Tibial nerve (tissue), 4 donors: ENCODE measurements around the gene LRRC74B.

Experiments
- EP300 ChIP-seq, 2 donors: sonication (generic); formaldehyde crosslinking; IDR thresholded peaks; one replicate each; pipeline ENCODE4 v1.6.1; 2017; ENCODE audit warnings: antibody characterized with exemption in 2 of 2, mild to moderate bottlenecking in 1 of 2
- POLR2A ChIP-seq, 2 donors: fragments of 450-650 bp; IDR thresholded peaks; one replicate each; pipeline ENCODE4 v1.6.1; 2017; ENCODE audit warnings: antibody characterized with exemption in 2 of 2, mild to moderate bottlenecking in 2 of 2, moderate library complexity in 2 of 2
- TF ChIP-seq, protein P1 (sequence below), 5 experiments: fragments of 200-600 bp in 3 of 5; fragments of 450-650 bp in 2 of 5; sonication (generic) in 3 of 5; IDR thresholded peaks; one replicate each; pipeline ENCODE4 v1.5.1; 2016 to 2019; ENCODE audit warnings: antibody characterized with exemption in 5 of 5, mild to moderate bottlenecking in 3 of 5, moderate library complexity in 2 of 5

DNA sequence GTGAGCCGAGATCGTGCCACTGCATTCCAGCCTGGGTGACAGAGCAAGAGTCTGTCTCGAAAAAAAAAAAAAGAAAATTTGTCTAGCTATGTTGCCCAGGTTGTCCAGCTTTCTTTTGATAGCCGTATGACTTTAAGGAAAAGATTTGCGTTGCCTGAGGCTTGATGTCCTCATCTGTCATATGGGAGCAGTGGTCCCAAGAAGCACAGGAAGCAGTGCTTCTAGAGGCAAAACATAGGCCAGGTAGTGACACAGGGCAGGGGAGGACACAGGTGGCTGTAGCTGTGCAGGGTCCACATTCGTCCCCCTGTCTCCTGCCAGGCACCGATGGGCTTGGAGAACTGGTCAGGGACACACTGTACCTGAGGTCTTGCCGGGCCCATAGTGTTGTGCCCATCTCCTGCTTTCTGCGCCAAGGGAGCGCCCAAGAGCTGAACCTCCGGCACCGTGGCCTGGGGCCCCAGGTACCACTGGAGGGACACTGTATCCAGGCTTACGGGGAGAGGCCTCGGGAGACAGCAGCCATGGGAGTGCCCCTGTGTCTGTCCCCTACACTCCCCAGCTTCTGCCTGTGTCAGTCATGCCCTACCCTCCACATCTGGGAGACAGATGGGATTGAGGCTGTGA, 1.4 kb downstream of the LRRC74B start:
- TF ChIP-seq EP300 (IDR thresholded peaks at IDR 0.05) (no peak), POLR2A (IDR thresholded peaks at IDR 0.05) (no peak)
- TF ChIP-seq, protein P1, sequence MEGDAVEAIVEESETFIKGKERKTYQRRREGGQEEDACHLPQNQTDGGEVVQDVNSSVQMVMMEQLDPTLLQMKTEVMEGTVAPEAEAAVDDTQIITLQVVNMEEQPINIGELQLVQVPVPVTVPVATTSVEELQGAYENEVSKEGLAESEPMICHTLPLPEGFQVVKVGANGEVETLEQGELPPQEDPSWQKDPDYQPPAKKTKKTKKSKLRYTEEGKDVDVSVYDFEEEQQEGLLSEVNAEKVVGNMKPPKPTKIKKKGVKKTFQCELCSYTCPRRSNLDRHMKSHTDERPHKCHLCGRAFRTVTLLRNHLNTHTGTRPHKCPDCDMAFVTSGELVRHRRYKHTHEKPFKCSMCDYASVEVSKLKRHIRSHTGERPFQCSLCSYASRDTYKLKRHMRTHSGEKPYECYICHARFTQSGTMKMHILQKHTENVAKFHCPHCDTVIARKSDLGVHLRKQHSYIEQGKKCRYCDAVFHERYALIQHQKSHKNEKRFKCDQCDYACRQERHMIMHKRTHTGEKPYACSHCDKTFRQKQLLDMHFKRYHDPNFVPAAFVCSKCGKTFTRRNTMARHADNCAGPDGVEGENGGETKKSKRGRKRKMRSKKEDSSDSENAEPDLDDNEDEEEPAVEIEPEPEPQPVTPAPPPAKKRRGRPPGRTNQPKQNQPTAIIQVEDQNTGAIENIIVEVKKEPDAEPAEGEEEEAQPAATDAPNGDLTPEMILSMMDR (IDR thresholded peaks at IDR 0.05), result no peak
